DOHH2 (cell line): Measurements from ENCODE around the gene EPHB1.

Experiments used
- EZH2phosphoT487 ChIP-seq: fragments of 200-600 bp; sonication (generic); IDR thresholded peaks from 2 replicates; pipeline ENCODE4 v1.6.1; 2017; ENCODE audit warnings: borderline replicate concordance, mild to moderate bottlenecking, antibody characterized with exemption, low read length, moderate library complexity, mixed read lengths
- TF ChIP-seq, protein P1 (sequence below): fragments of 200-600 bp; sonication (generic); IDR thresholded peaks from one replicate; pipeline ENCODE4 v1.5.1; 2014; ENCODE audit warnings: antibody characterized with exemption, mild to moderate bottlenecking, low read depth, low read length; ENCODE audit not compliant: poor library complexity, severe bottlenecking

DNA sequence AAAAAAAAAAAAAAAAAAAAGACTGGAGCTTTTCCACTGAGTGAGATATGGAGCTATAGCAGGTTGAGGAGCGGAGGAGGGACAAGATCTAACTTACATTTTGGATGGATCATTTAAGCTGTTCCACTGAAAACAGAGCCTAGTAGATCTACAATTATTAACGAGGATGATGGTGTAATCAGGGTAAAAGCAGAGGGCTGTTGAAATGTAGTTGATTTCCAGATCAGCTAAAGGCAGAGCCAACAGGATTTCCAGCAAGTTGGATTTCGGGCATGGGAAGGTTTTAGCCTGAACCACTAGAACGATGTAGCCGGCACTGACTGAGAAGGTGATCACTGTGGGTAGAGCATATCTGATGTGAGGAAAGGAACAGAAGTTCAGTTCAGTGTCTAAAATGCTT, 360.7 kb downstream of the EPHB1 start:
- TF ChIP-seq, protein P1, sequence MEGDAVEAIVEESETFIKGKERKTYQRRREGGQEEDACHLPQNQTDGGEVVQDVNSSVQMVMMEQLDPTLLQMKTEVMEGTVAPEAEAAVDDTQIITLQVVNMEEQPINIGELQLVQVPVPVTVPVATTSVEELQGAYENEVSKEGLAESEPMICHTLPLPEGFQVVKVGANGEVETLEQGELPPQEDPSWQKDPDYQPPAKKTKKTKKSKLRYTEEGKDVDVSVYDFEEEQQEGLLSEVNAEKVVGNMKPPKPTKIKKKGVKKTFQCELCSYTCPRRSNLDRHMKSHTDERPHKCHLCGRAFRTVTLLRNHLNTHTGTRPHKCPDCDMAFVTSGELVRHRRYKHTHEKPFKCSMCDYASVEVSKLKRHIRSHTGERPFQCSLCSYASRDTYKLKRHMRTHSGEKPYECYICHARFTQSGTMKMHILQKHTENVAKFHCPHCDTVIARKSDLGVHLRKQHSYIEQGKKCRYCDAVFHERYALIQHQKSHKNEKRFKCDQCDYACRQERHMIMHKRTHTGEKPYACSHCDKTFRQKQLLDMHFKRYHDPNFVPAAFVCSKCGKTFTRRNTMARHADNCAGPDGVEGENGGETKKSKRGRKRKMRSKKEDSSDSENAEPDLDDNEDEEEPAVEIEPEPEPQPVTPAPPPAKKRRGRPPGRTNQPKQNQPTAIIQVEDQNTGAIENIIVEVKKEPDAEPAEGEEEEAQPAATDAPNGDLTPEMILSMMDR: no peak
- TF ChIP-seq EZH2phosphoT487: no peak
